ENCODE results near the gene ZNF324.
"Not testable (repeated sequence)": the region's sequence is repeated elsewhere in the genome, so short reads cannot be mapped to it uniquely, and the experiment has no call there.

The ZNF324 gene

GRCh38 chr19:58507602-58508223, 40.8 kb downstream of the ZNF324 start:
- DNase-seq, result not testable (repeated sequence)

GRCh38 chr19:58509731-58510083, 42.8 kb downstream of the ZNF324 start:
- no peak for DNase-seq

- no peak for DNase-seq
Observed at GRCh38 chr19:58510084-58510862, 43.4 kb downstream of the ZNF324 start.

GRCh38 chr19:58511353-58512208, 44.7 kb downstream of the ZNF324 start, which contains the start of gene SLC27A5:
Gene SLC27A5 (minus strand): TSS chr19:58511992. CDS start chr19:58511955, 37 bp downstream.
- DNase-seq, result no peak

GRCh38 chr19:58513213-58513693, 46.4 kb downstream of the ZNF324 start:
- DNase-seq, result no peak

GRCh38 chr19:58513694-58514563, 47.0 kb downstream of the ZNF324 start:
- DNase-seq, result peak; percentile 65

GRCh38 chr19:58514564-58515022, 47.7 kb downstream of the ZNF324 start:
- DNase-seq, result no peak

GRCh38 chr19:58515259-58515658, 48.4 kb downstream of the ZNF324 start:
- DNase-seq, result no peak

GRCh38 chr19:58516246-58516836, 49.5 kb downstream of the ZNF324 start:
- no peak for DNase-seq

- no peak for DNase-seq
Observed at GRCh38 chr19:58516964-58517833, 50.3 kb downstream of the ZNF324 start.

GRCh38 chr19:58518256-58519086, 51.6 kb downstream of the ZNF324 start:
- no peak for DNase-seq

GRCh38 chr19:58519087-58519354, 52.1 kb downstream of the ZNF324 start:
- DNase-seq, result peak; percentile 58

GRCh38 chr19:58519355-58520256, 52.7 kb downstream of the ZNF324 start, which contains the start of gene ZBTB45:
Gene ZBTB45 (minus strand): TSS chr19:58519810. CDS start chr19:58517673, 2,137 bp downstream.
- DNase-seq, result peak; percentile 89

GRCh38 chr19:58520257-58520599, 53.3 kb downstream of the ZNF324 start:
- no peak for DNase-seq

GRCh38 chr19:58521651-58522050, 54.8 kb downstream of the ZNF324 start:
- DNase-seq, result no peak

- DNase-seq, result no peak
Observed at GRCh38 chr19:58522709-58523108, 55.8 kb downstream of the ZNF324 start.
